Measurements from ENCODE around the gene ADAM33.

DNA sequence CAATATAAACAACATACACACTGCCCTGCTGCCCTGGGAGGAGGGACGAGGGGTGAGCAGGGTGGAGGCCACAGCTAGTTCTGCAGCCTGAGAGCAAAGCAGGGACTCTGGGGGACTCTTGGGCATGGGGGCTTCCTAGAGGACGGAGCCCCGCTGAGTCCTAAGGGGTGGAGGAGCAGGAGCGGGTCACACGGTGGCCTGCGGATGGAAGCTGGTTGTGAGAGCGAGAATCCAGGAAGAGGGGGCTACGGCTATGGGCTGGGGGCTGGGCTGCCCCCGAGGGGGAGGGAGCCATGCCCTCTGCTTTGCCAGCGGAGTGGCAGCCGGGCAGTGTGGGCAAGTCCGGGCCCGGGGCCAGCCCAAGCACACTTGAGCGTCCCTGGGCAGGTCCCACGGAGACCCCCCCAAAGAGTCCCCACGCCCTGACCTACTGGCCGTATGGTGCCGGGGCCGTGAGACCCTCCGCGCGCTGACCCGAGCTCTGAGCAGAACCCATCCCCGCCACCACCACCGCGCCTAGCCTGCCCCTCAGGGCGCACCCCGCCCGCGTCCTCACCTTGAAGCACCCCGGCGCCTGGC is 369 bp downstream of the ADAM33 start:
- TF ChIP-seq EP300 (IDR thresholded peaks at IDR 0.05) (no peak), CHD4 (IDR thresholded peaks at IDR 0.05; ENCODE audit: borderline replicate concordance) (no peak), EHMT2 (IDR thresholded peaks at IDR 0.05; ENCODE audit: low read depth) (no peak), POLR2A (IDR thresholded peaks at IDR 0.05; ENCODE audit: low read length) (no peak), RAD21 (conservative IDR thresholded peaks at IDR 0.05 in 1 of 2, IDR thresholded peaks at IDR 0.05 in 1 of 2) (no peak)
- TF ChIP-seq, protein P1, sequence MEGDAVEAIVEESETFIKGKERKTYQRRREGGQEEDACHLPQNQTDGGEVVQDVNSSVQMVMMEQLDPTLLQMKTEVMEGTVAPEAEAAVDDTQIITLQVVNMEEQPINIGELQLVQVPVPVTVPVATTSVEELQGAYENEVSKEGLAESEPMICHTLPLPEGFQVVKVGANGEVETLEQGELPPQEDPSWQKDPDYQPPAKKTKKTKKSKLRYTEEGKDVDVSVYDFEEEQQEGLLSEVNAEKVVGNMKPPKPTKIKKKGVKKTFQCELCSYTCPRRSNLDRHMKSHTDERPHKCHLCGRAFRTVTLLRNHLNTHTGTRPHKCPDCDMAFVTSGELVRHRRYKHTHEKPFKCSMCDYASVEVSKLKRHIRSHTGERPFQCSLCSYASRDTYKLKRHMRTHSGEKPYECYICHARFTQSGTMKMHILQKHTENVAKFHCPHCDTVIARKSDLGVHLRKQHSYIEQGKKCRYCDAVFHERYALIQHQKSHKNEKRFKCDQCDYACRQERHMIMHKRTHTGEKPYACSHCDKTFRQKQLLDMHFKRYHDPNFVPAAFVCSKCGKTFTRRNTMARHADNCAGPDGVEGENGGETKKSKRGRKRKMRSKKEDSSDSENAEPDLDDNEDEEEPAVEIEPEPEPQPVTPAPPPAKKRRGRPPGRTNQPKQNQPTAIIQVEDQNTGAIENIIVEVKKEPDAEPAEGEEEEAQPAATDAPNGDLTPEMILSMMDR (IDR thresholded peaks at IDR 0.05): no peak

Data from A549 (cell line).